HG02884 (cell line): ENCODE data around the gene PMFBP1.

Experiments
- ATAC-seq: cut with Tn5 transposase; IDR thresholded peaks from one replicate; pipeline ENCODE4 v1.9.1; 2021; ENCODE audit warnings: mild to moderate bottlenecking, moderate library complexity; ENCODE audit not compliant: unreplicated experiment

The PMFBP1 gene

DNA sequence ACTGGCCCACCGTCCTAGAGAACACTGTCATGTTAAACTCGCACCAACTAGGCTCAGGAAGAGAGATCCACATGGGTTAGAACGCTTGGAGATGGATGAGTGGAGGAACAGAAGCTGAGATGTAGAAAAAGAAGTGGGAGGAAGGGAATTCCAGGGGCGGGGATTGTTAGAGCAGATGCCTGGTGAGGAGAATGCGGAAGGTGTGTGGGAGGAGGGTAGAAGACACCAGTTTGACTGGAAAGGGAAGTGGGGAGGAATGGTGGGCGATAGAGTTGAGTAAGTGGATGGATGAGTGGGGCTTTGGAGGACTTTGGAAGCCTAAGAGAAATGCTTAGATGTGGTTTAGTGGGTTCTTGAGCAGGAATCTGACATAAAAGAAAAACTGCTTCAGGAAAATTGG is 40.9 kb downstream of the PMFBP1 start:
- ATAC-seq = no peak

DNA sequence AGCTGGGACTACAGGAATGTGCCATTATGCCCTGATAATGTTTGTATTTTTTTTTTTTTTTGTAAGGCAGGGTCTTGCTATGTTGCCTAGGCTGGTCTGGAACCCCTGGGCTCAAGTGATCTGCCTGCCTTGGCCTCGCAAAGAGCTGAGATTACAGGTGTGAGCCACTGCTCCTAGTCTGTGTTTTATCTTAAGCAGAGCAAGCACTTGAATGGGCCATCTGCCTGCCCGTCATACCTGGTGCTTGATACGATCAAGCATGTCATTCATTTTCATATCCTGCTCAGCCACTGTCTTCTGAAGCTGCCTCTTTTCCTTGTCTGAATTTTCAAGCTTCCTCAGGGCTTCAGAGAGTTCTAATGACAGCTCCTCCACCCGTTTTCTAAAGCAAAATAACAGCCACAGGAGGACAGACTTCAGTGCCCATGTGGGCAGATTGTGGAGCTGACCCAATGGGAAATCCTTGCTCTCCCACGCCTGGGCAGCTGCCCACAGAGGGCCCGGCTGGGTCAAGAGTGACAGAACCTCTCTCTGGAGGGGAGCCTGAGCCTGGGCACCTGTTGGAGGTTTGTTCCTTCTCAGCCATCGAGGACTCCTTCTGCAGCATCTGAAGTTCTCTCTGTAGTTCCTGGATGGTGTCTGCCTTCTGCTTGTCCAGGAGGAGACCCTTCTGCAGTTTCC is 41.8 kb downstream of the PMFBP1 start:
- no peak for ATAC-seq

DNA sequence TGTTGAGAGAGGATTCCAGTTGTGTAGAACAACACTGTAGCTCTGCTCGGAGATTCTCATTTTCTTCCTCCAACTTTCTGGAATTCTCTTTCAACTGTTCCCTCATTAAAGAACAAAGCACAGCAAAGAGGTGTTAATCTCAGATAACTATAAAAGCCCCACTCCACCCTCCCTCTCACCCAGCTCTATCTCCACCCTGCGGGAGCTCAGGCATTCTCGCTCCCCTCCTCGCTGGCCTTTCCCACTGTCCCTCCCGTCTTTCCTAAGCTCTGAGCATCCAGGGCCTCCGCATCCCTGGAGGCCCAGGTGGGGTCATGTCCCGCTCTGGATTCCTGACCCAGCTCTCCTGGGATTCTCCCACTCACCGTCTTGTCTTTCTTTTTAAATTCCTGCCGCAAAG is 43.3 kb downstream of the PMFBP1 start:
- ATAC-seq = no peak

DNA sequence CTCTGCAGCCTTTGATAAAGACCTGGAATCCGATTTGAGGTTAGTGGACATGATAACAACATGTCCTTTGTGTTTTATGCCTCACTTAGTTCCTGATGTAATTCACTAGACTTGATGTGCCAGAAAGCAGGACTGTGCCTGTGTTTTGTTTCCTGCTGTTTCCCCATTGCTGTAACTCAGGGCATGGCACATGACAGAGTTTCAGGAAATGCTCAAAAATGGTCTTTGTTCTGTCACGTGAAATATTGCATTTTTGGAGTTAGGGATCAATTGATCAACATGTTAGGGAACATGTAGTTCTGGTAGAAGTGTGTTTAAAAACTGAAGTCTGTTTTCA is 45.6 kb downstream of the PMFBP1 start:
- no peak for ATAC-seq

DNA sequence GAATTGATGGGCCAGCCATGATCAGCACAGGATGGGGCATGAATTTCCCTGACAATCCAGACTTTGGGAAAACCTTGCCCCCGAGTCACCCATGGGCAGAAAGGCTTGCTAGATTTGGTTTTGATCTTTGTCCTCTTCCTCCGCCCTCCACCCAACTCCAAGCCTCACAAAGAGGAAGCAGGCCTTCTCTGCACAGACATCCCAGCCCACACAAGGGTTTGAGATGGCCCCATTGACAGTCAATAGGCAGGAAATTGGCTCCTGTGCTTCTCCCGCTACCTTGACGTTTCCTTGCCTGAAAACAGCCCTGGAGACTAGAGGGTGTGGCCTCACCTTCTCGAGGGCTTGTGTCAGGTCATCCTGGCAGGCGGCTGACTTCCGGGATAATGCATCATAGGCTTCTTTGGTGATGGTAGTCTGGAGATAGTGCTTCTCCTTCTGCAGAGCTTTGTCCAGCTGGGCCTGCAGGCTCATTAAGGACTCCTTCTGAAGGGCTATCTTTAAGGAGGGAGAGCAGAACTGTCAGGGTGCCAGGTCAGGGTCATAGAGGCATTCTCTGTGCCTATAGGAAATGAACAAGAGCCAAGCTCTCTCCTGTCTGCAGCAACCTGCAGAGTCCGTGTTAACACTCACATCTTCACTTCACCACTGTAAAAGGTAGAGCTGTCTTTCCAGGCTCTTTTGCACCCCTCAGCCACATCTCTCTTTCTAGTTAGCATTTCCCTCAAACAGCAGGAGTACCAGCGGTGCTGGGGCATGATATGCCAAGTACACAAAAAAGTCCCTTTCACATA is 46.1 kb downstream of the PMFBP1 start:
- no peak for ATAC-seq

DNA sequence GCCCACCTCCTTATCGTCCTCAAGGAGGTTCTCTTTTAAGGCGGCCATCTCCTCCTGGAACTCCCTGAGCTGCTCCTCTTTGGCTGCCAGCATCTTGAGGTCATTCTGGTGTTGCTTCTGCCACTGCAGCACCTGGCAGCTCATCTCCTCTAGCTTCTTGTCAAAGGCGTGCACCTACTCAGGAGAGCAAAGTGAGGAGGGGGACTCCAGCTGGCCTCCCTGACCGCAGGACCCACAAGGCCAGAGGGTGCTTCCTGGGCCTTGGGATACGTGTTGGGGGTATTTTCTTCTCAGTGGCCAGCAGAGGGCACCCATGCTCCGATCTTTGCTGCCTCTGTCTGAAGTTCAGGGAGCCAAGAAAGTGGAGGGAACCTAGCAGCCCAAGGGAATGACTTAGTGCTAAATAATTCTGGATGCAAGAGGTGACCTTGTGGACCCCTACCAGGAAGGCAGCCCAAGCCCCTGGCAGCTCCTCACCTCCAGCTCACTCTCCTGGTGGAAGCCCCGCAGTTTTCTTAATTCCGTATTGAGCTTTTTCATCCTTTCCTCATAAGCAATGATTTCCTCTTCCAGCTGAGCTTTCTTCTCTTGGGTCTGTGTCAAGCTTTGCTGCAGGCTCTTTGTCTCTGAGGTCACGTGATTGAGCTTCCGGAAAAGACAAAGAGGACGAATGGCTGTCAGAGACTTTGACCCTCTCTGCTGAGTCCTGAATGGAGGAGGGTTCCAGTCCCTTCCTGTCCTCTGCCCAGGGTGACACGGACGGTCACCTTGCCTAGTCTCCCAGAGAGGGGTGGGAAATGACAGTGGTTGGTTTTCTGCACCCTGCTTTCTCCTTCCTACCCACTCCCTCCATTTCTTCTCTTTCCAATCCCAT is 47.0 kb downstream of the PMFBP1 start:
- ATAC-seq = peak; percentile 57

DNA sequence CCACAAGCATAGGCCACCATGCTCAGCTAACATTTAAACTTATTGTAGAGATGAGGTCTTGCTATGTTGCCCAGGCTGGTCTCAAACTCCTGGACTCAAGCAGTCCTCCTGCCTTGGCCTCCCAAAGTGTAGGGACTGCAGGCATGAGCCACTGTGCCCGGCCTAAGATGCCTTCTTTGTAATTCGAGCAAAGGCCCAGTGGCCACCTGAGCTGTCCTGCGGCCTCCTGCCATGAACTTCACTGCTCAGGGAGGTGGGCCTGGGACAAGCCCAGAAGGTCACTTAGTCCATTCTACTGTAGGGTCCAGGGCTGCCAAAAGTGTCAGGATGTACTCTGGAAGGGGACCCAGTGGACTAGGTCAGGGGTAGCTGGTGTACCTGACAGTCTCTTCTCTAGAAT is 47.8 kb downstream of the PMFBP1 start:
- no peak for ATAC-seq

DNA sequence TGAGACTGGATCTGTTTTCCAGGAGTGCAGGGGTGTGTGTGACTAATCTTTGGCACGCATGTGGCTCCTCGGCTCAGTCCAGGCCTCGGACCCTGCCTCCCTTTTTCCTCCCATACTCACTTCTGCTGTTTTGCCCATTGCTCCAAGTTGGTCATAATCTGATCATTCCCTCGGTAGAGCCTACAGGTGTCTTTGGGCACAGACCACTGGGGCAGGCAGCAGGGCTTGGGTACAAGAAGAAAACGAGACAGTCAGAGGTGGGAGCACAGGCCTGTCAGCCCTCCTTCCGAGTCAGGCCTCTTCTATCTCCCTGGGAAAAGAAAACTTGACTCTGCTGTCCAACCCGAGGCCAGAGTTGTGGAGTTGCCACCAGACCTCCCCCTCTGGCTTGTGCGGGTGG is 48.5 kb downstream of the PMFBP1 start:
- no peak for ATAC-seq

DNA sequence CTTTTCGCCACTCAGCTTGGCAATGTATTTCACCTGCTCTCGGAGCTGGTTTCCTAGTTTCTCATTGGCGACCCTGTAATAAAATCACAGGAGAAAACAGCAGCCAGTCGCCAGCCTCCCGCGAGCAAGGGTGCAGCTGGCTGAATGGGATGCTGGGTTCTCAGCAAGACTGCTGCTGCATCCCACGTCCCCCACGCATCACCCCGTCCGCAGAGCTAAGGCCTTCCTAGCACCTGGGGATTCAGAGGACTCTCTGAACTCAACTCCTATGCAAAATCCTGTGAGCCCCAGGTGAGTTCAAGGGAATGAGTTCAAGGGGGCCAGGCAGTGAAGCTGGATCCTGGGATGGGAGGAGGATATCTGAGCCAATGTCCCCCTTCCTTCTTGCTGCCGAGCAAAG is 49.0 kb downstream of the PMFBP1 start:
- no peak for ATAC-seq

DNA sequence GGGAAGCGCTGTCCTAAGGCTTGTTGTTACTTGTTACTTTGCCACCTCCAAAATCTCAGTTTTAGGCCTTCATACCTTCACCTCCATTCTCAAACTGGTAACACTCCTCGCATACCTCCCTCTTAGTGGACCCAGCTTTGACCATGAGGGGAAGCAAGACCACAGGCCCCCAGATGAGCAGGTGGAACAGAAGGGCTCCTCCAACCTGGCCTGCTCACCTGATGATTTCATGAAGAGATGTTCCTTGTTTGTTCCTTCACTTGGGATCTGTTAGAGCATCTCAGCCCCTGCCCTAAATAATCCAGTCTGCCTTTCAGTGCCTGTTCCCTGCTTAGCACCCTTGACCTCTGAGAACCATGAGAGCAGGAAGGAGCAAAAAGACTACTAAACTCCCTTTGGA is 49.6 kb downstream of the PMFBP1 start:
- ATAC-seq = no peak

DNA sequence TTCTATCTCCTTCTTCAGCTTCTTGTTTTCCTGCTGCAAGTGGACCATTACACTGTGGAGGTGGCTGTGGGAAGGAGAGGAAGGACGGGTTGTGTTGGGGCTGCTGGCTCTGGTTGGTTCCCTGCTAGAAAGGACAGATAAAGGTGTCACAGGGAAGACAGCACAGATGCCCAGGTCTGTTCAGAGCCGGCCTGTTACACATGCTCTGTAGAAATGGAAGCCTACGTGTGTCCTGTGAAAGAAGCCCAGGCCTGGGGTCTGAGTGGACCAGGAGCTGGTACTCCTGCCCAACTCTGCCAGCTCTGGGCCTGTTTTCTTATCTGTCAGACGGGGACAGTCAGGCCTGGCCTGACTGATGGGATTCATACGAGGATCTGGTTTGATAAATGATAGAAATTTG is 51.9 kb downstream of the PMFBP1 start:
- no peak for ATAC-seq

DNA sequence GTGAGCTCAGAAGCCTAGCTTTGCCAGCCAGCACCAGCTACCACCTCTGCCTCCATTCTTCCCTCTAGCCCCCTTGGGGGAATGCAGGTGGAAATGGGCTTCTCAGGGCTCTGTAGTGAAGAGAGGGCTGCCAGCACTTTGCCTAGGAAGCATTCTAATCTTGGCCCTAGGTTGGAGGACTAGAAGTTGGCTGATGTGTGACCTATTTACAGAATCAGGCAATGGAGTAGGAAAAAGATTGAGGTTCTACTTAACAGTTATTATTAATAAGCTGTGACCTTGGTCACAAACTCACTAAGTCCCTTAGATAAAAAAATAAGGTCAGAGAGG is 58.4 kb downstream of the PMFBP1 start:
- no peak for ATAC-seq

DNA sequence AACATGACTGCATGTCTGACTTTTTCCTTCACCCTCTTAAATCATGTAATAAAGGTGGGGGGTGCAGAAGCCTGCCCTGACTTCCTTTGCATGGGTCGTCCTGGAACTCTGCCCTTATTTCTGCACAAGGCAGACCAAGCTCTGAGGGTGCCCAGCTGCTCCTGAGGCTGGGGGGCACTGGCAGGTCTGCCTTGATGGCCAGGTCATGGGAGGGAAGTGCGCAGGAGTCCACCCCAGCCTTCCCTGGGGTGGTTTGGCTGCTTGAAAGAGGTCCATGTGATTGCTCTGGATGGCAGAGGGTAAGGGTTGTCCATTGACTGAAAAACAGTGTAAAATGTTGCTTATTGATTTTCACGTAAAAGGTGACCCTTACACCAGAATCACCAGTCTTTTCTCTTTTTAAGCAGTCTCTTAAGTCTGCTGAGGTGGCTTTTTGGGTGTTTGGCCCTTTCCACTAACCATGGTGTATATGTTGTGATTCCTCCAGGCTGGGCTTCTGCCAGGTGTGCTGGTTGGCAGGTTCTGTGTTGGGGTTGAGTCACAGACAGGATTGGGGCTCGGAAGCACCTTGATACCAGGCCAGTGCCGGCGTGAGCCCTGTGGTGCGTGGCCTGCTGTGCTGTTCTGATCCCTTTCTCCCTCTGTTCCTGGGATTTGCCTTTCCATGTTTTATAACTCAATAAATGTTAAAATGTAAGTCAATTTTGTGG is 58.9 kb downstream of the PMFBP1 start:
- no peak for ATAC-seq

DNA sequence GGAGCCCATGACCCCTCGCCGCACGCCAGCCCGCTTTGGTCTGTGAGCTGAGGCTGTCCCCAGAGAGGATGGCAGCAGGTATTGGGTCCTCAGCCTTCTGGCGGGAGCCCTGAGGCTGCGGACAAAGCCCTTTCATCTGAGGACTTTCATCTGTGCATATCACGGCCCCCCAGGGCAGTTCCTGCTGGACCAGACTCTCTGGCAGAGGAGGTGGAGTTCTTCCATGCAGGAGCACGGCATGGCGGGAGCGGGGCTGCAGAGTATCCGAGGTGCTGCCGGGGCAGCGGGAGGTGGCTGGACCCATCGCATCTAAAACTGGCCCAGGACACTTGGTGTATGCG is 59.5 kb downstream of the PMFBP1 start:
- ATAC-seq = no peak

DNA sequence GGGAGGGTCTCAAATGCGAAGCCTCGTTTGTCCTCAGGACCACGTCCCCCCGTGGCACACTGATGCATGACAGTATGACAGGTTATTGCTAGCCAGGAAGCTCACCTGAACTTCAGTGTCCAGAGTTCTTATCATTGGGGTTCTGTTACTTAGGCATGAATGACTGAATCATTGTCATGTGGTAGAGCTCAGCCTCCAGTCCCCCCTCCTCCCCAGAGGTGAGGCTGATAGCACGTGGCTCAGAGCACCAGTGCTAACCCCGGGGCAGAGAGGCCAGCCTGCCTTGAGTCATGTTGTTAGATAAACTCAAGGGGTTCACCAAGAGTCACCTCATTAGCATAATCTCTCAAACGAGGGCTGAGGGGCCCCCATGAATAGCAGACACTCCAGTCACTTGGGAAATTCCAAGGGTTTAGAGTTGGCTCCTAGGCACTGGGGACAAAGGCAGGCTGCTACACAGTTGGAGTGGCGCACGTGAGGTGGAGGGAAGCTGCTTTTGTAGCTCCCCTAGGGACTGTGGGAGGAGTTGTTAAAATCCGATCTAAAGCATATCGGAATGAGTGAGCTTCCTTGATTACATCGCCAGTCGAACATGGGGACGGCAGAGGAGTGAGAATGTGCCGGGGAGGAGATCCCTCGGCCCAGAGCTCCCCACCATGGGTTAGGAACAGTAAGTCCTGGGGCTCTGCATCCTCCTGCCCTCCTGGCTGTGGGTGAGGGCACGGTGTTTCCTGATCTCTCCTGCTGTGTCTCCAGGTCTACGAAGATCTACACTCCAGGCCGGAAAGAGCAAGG is 60.1 kb downstream of the PMFBP1 start:
- no peak for ATAC-seq

DNA sequence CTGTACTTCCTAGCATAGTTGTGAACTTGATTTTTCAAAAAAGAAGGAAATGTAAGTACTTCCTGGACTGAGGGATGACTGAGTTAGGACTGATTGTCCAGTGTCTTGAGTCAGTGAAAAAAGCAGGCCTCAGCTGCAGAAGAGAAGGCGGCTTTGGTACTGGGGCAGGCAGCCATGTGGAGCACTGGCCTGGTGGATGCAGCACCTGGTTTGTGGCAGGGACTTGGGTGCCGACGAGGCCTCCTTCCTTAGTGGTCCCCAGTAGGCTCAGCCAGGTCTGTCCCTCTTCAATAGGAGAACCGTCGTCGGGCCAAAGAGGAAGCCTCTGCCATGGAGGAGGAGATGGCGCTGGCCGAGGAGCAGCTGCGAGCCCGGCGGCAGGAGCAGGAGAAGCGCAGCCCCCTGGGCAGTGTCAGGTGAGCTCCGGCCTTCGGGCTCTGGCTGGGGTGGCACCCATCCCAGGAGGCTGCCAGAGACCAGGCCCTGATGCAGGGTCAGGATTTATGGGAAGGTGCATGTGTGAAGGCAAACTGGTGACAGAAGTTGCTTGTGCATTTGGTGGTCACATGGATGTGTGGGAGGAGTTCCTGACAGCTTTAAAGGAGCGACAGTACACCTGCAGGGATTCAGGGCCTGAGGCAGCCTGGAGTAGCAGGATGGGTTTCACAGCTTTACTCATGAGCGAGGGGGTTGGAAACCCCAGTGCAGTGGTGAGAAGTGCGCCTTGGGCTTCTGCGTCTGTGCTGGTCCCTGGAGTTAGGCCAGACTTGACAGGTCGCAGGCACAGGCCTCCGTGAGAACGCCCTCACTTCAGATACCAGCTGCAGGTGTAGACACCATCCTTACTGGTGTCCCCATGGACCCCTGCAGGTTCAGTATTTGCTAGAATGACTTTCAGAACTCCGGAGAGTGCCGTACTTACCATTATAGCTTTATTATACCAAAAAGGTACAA is 61.0 kb downstream of the PMFBP1 start:
- no peak for ATAC-seq

DNA sequence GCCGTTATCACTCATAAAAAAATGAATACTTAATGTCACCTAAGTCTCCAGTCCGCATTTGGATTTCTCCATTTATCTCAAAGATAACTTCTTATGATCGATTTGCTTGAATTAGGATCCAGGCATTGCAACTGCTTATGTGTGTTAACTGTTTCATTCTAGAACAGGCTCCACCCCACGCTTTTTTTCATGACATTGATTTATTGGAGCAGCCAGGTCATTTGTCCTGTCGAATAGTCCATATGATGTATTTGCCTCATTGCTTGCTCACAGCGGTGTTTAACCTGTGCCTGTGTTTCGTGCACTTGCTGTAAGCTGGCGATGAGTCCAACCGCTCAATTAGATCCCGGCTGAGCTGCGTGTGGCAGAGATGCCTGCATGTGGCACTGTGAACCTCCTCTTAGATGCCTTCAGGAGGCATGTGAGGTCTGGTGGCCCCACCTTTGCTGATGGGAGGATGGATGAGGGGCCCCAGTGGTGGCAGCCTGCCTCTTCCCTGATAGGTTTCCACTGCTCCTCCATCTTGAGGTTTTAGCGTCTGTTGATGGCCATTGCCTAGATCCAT is 61.9 kb downstream of the PMFBP1 start:
- ATAC-seq = no peak

DNA sequence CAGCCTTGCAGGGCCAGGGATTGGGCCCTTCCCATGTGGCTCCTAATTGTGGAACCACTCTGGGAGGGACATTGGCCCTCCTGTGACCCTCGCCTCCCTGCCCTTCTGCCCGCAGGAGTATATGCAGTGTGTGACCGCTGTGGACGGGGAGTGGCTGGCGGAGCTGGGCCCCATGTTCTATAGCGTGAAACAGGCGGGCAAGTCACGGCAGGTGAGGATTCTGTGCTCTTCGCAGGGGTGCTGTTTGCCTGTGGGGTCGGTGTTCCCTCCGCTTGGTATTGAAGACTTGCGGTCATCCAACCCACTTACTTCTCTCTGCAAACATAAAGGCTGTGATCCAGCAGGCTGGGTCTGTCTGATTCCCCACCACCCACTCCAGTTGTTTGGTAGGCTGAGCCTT is 62.7 kb downstream of the PMFBP1 start:
- ATAC-seq = no peak
